GM18508 (cell line): ENCODE measurements around the gene LATS2.
"Not testable (repeated sequence)": the region's sequence is repeated elsewhere in the genome, so short reads cannot be mapped to it uniquely, and the experiment has no call there.

Experiments
- ATAC-seq: cut with Tn5 transposase; IDR thresholded peaks from one replicate; pipeline ENCODE4 v1.9.1; 2021; ENCODE audit warnings: moderate number of reproducible peaks; ENCODE audit not compliant: insufficient read depth, unreplicated experiment

LATS2 gene

DNA sequence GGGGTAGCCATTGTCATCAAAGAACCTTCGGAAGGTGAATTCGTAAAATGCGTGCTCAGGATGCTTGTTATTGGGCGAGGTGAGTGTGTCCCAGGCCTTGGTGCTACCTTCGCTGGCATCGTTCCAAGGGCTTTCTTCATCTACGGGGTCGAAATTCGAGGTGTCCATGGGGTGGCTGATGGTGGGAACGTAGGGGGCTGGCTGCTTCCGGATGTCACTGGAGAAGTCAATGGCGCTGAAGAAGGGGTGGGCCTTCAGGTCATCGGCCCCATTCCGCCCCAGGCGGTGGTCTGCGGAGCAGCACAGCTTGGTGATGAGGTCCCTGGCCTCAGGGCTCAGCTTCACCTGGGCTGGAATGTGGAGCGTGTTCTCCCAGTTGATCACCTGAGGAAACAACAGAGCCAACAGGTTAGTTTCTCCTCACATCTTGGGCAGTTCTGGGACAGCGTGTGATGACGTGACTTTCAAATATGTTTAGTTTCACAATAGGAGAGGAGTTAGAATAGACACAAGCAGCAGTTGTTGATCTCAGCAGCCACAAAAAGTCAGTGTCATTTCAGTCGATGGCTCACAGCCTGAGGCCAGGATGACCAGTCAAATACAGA, 86.3 kb downstream of the LATS2 start:
- ATAC-seq = no peak

DNA sequence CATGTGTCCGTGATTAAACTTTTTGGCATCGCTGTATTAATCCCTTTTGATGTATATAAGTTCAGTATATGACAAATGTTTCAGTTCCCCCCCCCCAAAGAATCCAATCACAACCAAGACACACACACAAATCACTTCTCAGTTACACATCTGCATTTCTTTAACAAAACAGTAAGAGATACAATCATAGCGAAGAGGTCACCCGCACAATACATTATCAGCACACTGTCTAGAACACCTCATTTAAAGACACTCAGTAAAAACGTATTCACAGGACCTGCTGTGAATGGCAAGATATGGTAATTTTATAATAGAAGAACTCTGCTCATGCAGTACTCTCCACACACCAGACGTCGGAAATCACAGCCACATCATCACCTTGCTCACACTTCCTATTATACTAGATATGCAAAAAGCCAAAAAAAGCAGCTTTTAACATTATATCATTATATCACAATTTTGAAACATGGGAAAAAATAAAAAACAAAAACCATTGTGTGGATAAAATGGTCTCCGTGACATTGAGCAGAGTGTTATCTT, 87.4 kb downstream of the LATS2 start:
- no peak for ATAC-seq

DNA sequence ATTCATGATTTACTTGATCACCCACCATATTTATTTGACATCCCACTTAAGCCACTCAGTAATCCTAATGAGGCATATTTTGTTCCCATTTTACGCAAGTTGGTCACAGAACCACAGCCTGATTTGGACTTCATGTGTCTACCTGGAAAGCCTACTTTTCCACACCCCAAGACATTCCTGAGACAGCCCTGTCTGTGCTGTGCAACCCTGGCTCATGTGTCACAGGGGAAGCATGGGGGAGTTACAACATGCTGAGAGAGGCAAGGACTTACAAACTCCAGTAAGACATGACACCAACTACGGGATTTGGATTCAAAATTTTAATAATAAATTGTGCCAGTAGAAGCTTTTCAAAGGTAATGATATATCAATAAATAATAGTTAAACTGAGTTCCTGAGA, 88.7 kb downstream of the LATS2 start:
- ATAC-seq = no peak

DNA sequence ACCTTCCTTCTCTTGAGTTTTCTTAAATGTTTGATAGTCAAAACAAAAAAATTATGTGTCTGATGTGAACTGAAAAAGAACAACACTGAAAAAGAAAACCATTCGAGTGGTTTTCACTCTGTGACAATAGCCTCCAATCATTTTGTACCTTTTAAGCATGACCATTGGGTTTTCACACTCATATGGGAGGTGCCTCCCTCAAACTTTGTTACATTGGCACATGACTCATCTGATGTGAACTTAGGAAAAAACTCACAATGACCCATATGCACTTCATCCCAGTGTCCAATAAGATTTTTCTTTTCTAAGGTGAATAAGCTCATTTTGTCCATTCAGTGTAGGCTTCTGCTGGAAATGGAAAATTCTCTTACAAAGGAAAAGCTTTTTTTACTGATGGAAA, 92.2 kb downstream of the LATS2 start:
- ATAC-seq = no peak

DNA sequence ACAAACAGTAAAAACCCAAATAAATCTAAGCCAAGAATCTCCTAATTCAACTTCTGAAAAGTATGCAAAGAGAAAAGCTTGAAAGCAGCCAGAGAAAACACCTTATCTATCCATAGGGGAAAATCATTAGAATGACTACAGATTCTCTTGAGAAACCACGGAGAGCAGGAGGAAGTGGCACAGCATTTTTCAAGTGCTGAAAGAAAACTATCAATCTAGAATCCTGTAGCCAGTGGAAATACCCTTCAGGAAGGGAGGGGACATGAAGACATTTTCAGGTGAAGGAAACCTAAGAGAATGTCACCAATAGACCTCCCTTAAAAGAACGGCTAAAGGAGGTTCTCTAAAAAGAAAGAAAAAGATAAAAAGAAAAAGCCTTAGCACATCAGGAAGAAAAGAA, 92.6 kb downstream of the LATS2 start:
- ATAC-seq = no peak

DNA sequence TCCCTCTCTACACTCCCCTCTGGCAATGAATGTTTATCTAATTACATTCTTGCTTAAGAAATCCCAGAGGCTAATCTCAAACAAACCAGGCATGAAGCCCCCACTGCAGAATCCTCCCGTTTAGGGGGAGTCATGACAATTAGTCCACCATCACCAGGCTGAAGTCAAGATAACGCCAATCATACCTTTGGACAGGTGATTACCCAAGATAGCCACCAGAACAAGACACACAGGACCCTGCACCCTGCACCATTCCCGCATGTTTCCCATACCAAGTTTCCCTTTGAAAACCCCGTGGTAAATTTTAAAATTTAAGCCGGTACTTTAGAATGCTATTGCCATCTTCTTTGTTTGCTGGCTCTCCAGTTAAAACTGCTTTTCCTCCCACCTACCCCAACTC, 94.0 kb downstream of the LATS2 start:
- no peak for ATAC-seq

DNA sequence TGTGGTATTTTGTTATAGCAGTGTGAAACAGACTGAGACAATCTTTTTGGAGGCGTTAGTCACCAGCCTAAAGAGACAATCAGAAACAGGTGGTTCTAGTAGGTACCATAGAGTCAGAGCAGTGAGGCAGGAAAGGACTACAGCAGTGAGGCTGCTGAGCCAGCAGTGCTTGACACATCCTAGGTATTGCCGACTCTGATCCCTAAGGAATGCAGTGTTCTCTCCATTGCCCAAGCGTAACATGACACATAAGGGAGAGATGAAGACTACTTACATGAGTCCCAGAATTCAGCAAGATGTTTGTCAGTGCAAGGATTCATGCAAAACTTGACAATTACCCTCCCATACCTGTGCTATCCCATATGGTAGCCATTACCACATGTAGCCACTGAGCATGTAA, 96.5 kb downstream of the LATS2 start:
- ATAC-seq = no peak

DNA sequence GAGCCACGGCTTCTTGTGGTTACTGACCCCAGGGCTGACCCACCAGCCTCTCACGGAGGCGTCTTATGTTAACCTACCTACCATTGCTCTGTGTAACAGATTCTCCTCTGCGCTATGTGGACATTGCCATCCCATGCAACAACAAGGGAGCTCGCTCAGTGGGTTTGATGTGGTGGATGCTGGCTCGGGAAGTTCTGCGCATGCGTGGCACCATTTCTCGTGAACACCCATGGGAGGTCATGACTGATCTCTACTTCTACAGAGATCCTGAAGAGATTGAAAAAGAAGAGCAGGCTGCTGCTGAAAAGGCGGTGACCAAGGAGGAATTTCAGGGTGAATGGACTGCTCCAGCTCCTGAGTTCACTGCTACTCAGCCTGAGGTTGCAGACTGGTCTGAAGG, 99.7 kb downstream of the LATS2 start:
- ATAC-seq = not testable (repeated sequence)

DNA sequence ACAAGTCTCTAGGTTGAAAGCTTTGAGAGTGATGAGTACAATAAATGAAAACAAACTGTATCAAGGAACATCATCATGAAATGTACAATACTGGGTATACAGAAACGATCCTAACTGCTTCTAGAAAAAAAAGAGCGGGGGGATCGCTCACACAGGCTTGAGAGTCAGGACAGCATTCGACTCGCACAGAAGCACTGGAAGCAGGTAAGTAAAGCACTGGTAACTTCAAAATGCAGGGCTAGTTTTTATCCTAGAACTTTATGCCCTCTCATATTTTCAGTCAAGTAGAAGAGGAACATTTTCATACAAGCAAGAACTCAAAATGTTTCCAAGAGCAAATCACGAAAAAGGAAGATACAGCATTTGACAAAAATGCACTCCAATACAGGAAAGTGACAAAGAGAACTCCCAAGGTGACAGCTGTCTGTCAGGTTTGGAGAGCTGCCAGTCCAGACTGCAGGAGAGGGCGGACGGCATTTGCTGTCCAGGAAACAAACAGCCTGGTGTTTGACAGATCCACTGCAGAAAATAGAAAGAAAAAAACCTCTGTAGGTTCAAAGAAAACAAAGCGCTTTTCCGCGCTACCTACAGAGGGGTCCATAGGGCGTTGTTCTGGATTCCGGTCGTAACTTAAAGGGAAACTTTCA, 100.6 kb downstream of the LATS2 start:
- no peak for ATAC-seq

DNA sequence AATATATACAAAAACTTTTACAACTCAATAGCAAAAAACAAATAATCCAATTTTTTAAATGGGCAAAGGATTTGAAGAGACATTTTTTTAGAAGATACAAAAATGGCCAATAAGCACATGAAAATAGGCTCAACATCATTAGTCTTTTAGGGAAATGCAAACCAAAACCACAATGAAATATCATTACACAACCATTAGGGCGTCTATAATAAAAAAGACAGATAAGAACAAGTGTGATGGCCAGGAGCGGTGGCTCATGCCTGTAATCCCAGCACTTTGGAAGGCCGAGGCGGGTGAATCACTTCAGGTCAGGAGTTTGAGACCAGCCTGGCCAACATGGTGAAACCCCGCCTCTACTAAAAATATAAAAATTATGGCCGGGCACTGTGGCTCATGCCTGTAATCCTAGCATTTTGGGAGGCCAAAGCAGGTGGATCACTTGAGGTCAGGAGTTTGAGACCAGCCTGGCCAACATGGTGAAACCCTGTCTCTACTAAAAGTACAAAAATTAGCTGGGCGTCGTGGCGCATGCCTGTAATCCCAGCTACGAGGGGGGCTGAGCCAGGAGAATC, 104.3 kb downstream of the LATS2 start:
- ATAC-seq = not testable (repeated sequence)

DNA sequence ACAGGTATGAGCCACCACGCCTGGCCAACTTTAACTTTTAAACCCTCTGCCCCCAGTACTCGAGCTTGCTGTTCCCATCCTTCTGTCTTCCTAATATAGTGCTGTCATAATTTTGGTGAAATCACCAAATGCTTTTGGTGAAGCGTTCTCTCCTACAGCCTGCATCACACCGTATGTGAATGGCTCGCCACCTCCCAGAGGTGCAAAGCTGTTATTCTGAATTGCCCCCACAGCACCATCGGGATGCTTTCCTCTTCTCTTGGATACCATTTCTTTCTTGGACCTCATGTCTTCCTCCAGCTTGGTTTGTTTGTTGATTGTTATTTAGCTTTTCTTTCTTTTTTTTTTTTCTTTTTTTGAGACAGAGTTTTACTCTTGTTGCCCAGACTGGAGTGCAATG, 105.9 kb downstream of the LATS2 start:
- ATAC-seq = no peak

DNA sequence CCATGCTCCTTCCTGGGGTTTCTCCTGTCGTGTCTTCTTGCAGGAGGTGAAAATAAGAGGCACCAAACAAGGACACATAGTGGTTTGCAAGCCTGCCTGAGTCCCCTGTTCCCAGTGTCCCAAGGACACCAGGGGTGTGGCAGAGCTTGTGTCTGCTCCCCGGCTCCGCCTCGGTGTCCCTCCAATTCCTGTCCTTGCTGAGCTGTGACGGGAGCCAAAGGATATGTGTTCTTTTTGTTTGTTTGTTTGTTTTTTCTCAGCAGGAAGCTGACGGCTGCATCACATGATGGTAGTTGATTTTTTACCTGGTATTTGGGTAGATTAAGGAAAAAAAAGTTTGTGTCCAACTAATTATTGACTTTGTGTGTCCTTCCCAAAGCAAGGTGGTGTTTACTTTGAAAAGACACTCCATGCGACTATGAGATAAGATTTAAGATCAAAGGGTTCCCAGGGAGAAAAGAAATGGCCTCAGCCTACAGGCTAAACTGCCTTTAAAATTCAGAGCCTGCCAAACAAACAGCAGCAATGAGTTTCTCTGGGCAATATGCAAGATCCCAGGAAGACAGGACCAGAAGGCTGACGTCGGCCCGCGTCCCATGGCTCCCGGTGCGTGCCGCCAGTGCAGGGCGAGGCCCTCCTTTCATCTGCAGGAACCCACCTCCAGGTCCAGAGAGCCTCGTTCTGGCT, 108.0 kb downstream of the LATS2 start:
- no peak for ATAC-seq

DNA sequence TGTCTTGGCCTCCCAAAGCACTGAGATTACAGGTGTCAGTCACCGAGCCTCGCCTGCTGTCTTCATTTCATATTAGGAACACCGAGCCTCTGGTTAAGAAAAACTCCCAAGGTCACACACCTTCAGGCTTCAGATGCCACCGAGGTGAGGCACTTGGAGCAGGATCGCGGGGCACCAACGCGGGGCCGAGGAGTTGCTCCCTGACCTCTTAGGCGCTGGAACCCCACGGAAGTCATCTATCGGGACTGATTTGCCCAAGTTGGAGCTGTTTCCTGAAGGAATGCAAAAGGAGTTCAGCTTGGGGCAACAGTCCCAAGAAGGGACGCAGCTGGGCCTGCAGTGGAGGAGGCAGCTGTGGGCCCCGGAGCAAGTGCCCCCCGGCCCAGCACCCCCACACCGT, 108.5 kb downstream of the LATS2 start:
- no peak for ATAC-seq

DNA sequence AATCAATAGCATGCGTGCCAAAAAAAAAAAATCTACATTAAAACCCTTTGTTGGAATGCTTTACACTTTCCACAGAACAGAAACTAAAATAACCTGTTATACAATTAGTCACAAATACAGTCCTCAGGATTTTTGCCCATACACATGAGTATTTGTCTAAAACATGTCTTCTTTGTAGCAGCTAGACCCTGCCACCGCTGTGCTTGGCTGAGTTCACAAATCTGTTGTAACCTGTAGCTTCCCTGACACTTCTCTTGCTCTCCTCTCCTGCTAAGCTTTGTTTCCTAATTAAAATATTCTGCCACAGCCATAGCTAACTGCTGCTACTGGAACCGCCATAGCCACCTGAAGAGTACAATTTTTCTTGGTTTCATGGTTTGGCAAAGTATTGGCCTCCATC, 113.4 kb downstream of the LATS2 start:
- ATAC-seq = not testable (repeated sequence)

DNA sequence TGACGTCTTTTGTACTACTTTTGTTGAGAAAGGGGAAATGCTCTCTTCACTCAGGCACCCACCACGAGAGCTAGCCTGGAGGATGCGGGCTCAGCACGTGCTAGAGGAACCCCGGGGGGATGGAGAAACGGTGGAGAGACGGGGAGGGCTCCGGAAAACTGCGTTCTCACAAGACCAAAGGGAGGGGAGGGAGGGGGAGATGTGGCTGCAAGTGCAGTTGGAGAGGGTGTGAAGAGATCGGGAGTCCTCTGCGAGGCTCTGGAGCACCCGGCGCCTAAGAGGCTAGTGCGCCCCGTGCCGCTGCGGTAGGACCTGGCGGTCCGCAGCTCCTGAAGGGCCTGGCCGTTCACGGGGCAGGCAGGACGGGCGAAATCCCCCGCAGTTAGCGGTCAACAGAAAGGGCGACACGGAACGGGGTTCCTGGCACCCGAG, 115.4 kb downstream of the LATS2 start:
- no peak for ATAC-seq

DNA sequence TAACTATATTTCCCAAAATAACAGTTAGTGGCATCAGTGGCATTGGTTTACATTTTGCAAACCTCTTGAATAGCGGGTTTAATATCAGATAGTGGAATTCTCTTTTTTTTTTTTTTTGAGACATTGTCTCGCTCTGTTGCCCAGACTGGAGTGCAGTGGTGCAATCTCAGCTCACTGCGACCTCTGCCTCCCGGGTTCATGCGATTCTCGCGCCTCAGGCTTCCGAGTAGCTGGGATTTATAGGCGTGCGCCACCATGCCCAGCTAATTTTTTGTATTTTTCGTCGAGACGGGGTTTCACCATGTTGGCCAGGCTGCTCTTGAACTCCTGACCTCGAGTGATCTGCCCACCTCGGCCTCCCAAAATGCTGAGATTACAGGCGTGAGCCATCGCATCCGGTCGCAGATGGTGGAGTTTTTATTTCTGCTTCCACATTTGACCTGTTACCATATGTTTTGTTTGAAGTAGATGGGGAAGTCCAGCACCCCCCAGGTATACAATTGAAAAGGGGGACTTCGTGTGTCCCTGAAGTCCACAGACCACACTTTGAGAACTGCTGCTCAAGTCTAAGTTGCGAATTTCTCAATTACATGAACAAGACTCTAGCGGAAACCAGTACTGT, 118.3 kb downstream of the LATS2 start:
- no peak for ATAC-seq

DNA sequence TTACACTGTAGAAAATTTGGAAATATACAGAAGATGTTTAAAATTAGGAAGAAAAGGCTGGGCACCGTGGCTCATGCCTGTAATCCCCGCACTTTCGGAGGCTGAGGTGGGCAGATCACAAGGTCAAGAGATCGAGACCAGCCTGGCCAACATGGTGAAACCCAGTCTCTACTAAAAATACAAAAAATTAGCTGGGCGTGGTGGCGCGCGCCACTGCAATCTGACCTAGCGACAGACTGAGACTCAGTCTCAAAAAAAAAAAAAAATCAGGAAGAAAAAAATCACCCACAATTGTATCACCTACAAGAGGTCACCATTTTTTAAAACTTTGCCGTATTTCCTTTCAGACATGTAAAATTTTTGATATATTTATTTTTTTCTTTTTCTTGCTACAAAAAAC, 120.9 kb downstream of the LATS2 start:
- ATAC-seq = not testable (repeated sequence)

DNA sequence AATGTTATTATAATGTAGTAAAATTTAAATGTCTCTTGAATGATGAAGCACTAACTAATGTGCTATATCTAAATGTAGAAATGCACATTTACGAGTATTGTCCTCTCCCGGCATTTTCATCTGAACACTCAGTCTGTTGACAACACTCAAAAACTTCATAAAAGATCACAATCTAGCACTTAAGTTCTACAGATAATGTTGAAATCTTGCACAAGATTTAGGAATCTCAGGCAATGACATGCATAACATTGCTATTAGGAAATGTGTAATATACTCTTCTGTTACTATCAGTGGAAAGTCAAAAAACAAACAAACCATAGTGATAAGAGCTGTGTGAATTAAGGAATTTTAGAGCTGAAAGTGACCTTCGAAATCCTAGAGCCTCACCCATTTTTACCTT, 121.3 kb downstream of the LATS2 start:
- no peak for ATAC-seq

DNA sequence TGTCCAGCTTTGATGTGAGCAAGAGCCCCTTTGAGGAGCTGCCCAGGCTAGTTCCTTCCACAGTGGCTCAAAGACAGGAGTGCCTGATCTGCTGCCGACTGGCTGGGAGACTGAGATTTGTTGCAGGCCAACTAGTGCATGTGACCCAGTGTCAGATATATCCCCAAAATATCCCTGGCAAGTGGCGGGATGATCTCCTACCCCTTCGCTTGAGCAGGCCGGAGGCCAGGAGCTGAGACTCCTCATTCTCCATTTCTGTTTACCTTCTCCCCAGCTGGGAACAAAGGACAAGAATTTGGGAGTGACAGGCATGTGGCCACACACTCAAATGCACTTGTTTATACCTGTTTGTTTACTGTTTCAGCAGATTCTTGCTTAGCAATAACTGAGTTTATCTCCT, 121.7 kb downstream of the LATS2 start:
- no peak for ATAC-seq

DNA sequence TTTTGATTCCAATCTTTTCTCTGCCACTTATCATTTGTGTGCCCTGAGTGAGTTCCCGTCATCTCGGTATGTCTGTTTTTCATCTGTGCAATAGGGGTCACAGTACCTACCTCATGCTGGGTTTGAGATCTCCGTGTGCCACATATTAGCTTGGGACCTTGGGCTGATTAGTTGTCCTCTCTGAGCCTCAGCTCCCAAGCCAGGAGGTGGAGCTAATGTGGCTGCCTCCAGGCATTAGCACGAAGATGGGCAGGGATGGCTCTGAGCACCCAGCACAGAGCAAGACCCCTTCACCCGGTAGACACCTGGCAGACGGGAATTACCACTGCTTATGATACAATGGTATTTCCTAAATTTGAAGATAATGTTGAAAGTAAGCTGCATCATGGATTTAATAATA, 123.1 kb downstream of the LATS2 start:
- ATAC-seq = no peak
